Tibial artery (tissue), 4 donors: ENCODE data around the gene ZNF785.

ENCODE experiments used
- DNase-seq, 2 donors: peaks; one replicate each; pipeline ENCODE4 v3.0.0-alpha.2; 2019
- H3K27ac ChIP-seq, 2 donors: fragments of 200-600 bp; sonication (generic) in 1 of 2; 1 replicate in 1 of 2; 2 replicates in 1 of 2; pipeline ENCODE4 v1.5.1; 2018 to 2019; ENCODE audit warnings: mild to moderate bottlenecking in 1 of 2
- H3K27me3 ChIP-seq, 2 donors: fragments of 200-600 bp; sonication (generic) in 1 of 2; one replicate each; pipeline versions ENCODE4 v1.5.1 to v1.6.0; 2016 to 2019
- H3K36me3 ChIP-seq, 3 donors: fragments of 200-600 bp; sonication (generic) in 2 of 3; one replicate each; pipeline ENCODE4 v1.5.1; 2016 to 2019; ENCODE audit warnings: mild to moderate bottlenecking in 2 of 3
- H3K4me1 ChIP-seq, 4 donors: fragments of 200-600 bp; sonication (generic) in 2 of 4; 1 replicate in 3 of 4; 2 replicates in 1 of 4; pipeline ENCODE4 v1.5.1; 2016 to 2019
- H3K4me3 ChIP-seq, 2 donors: fragments of 200-600 bp; sonication (generic) in 1 of 2; 1 replicate in 1 of 2; 2 replicates in 1 of 2; pipeline ENCODE4 v1.5.1; 2018 to 2019; ENCODE audit warnings: mild to moderate bottlenecking in 2 of 2
- H3K9me3 ChIP-seq, 3 donors: fragments of 200-600 bp; sonication (generic) in 1 of 3; one replicate each; pipeline ENCODE4 v1.5.1; 2016 to 2019
- intact Hi-C: fragments of 100-400 bp; cut with DNase I; formaldehyde crosslinking; loops from one replicate; pipeline ENCODE4 v1.15.0; 2023; ENCODE audit warnings: low total_unique reads
- TF ChIP-seq, protein P1 (sequence below), 2 experiments: fragments of 200-600 bp in 1 of 2; fragments of 450-650 bp in 1 of 2; IDR thresholded peaks; one replicate each; pipeline ENCODE4 v1.5.1; 2017 to 2019; ENCODE audit warnings: antibody characterized with exemption in 2 of 2, mild to moderate bottlenecking in 1 of 2, moderate library complexity in 1 of 2

Gene ZNF785

DNA sequence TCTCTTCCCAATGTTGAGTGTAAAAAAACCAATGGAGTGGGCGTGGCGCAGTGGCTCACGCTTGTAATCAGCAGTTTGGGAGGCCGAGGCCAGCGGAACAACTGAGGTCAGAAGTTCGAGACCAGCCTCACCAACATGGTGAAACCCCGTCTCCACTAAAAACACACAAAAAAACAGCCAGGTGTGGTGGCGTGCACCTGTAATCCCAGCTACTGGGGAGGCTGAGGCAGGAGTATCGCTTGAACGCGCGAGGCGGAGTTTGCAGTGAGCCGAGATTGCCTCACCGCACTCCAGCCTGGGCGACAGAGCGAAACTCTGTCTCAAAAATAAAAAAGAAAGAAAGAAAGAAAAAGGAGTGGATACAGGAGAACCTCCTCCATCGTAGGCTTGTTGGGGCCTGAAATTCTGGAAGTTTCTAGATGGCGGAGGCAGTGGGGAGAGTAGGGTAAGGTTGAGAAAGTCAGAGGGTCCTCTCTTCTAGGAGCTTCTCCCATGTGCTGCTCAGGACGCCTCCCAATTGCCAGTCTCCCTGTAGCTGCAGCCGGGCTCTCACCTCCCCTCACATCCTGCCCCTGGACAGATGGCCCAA is 26.6 kb downstream of the ZNF785 start:
- DNase-seq, result no peak
- H3K27me3 ChIP-seq, result no peaks in the 10 kb centered on the region
- peak overlapping the region; percentile 29 to 93 for H3K4me3 ChIP-seq

DNA sequence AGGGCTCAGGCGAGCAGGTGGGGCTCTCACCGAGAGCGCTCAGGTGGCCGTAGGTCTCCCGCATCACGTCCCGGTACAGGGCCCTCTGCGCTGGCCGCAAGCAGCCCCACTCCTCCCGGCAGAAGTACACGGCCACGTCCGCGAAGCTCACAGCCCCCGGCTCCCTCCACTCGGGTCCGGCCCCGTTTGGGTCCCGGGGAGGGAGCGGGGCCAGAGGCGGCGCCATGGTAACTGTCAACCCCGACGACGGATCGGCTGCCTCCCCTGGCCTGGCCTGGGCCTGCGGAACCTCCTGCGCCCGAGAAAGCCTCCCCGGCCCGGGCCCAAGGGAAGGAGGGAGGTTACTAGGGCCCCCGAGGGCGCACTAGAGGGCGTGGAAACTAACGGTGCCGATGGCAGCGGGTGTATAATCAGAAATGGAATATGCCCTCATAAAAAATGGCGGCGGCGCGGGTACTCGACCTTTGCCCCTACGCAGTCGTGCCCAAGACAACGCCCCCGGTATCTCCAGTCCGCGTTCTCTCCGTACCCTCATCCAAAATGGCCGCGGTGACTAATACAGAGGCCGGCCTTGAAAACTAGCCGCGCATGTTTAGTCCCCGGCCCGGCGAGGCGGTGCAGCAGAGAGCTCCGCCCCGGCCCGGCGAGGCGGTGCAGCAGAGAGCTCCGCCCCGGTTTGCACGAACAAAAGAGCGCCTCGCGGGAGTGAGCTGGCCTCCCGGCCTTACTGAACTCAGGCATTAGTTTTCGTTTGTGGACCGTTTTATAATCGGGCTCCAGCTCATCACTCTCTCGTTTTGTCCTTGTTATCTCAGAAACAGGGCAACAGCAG is 27.3 kb downstream of the ZNF785 start, which contains the start of gene ZNF764:
Gene ZNF764, minus strand, starts transcription at position 418 of the 832 bp plus-strand sequence. Its CDS starts 192 bp downstream, at position 226.
- Histone ChIP-seq H3K9me3 (no peaks in the 10 kb centered on the region), H3K27me3 (no peaks in the 10 kb centered on the region), H3K4me1 (peaks cover 0 to 29% (median 20%) of the 10 kb centered on the region in 4 donors), H3K36me3 (peaks cover 19 to 33% (median 25%) of the 10 kb centered on the region in 3 donors), H3K4me3 (peak within 1 kb of the TSS; percentile 85 to 93), H3K27ac (peak within 1 kb of the TSS; percentile 93 to 96)
- TF ChIP-seq, protein P1, sequence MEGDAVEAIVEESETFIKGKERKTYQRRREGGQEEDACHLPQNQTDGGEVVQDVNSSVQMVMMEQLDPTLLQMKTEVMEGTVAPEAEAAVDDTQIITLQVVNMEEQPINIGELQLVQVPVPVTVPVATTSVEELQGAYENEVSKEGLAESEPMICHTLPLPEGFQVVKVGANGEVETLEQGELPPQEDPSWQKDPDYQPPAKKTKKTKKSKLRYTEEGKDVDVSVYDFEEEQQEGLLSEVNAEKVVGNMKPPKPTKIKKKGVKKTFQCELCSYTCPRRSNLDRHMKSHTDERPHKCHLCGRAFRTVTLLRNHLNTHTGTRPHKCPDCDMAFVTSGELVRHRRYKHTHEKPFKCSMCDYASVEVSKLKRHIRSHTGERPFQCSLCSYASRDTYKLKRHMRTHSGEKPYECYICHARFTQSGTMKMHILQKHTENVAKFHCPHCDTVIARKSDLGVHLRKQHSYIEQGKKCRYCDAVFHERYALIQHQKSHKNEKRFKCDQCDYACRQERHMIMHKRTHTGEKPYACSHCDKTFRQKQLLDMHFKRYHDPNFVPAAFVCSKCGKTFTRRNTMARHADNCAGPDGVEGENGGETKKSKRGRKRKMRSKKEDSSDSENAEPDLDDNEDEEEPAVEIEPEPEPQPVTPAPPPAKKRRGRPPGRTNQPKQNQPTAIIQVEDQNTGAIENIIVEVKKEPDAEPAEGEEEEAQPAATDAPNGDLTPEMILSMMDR (IDR thresholded peaks at IDR 0.05), result no peak
- peak; percentile 99 for DNase-seq
- intact Hi-C loops, result no loop called here

More for the DNA sequence above, 26.6 kb downstream of the ZNF785 start:
- TF ChIP-seq, protein P1 (IDR thresholded peaks at IDR 0.05), result no peak
- peaks cover 0 to 29% (median 20%) of the 10 kb centered on the region in 4 donors for H3K4me1 ChIP-seq
- H3K9me3 ChIP-seq, result no peaks in the 10 kb centered on the region
- H3K36me3 ChIP-seq, result peaks cover 16 to 26% (median 23%) of the 10 kb centered on the region in 3 donors
- intact Hi-C loops, result no loop called here
- H3K27ac ChIP-seq, result peak overlapping the region; percentile 47 to 96

DNA sequence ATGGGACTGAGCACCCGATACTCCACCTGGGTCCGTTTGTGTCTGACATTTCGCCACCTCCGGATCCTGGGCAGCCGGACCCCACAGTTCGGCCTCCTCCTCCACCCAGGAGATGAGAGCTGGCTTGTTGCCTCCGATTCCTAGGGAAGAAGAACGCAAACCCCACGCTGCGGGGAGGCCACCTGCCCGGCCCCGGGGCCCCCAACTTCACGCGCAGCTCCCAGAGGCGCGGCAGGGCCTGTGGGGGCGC is 27.9 kb downstream of the ZNF785 start:
- Histone ChIP-seq H3K36me3 (peaks cover 19 to 39% (median 25%) of the 10 kb centered on the region in 3 donors), H3K9me3 (no peaks in the 10 kb centered on the region), H3K4me3 (peak overlapping the region; percentile 85 to 93), H3K27me3 (no peaks in the 10 kb centered on the region), H3K27ac (peak overlapping the region; percentile 93 to 96), H3K4me1 (peaks cover 0 to 29% (median 20%) of the 10 kb centered on the region in 4 donors)
- TF ChIP-seq, protein P1 (IDR thresholded peaks at IDR 0.05), result no peak
- intact Hi-C loops, result no loop called here
- DNase-seq, result no peak

DNA sequence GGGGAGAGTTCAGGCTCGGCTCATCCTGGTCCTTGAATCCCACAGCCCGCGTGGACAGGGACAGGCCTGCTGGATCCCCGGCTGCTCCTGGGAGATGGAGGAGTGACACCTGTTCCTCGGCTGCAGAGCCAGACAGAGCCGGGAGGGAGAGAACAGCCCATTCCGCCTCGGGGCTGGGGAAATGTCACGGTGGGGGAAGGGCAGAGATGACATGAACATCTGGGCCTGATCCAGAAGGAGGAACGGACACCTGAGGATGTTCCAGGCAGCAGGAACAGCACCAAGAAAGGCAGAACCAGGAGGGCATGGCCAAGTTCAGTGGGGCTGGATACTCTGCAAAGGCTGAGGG is 29.4 kb downstream of the ZNF785 start:
- Histone ChIP-seq H3K4me1 (peaks cover 0 to 24% (median 18%) of the 10 kb centered on the region in 4 donors), H3K27ac (no peak overlapping the region), H3K4me3 (no peak overlapping the region), H3K36me3 (peaks cover 19 to 43% (median 25%) of the 10 kb centered on the region in 3 donors), H3K27me3 (no peaks in the 10 kb centered on the region), H3K9me3 (no peaks in the 10 kb centered on the region)
- DNase-seq, result no peak
- intact Hi-C loops, result no loop called here
- TF ChIP-seq, protein P1 (IDR thresholded peaks at IDR 0.05), result no peak

DNA sequence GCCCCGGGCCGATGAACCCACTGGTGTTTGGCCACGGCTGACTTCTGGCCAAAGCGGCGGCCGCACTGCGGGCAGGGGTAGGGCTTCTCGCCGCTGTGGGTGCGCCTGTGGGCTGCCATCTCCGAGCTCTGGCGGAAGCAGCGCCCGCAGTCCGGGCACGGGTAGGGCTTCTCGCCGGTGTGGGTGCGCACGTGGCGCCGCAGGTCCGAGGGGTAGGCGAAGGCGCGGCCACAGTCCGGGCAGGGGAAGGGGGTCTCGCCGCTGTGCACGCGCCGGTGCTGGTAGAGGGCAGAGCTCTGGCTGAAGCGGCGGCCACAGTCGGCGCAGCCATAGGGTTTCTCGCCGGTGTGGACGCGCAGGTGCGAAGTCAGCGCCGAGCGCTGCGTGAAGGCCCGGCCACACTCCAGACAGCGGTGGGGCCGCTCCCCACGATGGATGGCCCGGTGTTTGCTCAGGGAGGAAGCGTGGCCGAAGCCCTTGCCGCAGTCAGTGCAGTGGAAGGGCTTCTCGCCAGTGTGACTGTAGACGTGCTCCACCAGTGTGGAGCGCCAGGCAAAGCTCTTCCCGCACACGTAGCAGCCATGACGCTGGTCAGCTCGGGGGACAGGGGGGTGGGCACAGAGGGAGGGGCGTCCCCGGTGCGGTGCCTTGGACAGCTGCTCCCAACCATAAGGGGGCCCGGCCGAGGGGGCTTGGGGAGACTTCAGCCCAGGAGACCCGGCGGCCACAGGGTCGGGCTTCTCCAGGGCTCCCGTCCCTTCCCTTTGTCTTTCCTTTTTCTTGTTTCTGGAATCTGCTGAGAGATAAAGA is 30.0 kb downstream of the ZNF785 start:
- peaks cover 0 to 20% (median 16%) of the 10 kb centered on the region in 4 donors for H3K4me1 ChIP-seq
- no peak overlapping the region for H3K27ac ChIP-seq
- intact Hi-C loops, result no loop called here
- no peaks in the 10 kb centered on the region for H3K27me3 ChIP-seq
- H3K4me3 ChIP-seq, result no peak overlapping the region
- no peak for DNase-seq
- TF ChIP-seq, protein P1 (IDR thresholded peaks at IDR 0.05), result no peak
- H3K9me3 ChIP-seq, result no peaks in the 10 kb centered on the region
- H3K36me3 ChIP-seq, result peaks cover 19 to 43% (median 25%) of the 10 kb centered on the region in 3 donors
